ENCODE data around the gene VAV3.

GRCh38 chr1:107739201-107739600, 225.8 kb downstream of the VAV3 start:
- TF ChIP-seq MAFK (IDR thresholded peaks at IDR 0.05; ENCODE audit: low read length) (no peak), NFIC (IDR thresholded peaks at IDR 0.05) (no peak), CREBBP (IDR thresholded peaks at IDR 0.05; ENCODE audit: low read depth, low read length) (no peak), ZNF583 (CRISPR knock-in tag; IDR thresholded peaks at IDR 0.05) (no peak), DNMT1 (IDR thresholded peaks at IDR 0.05) (no peak), CEBPB (tag; IDR thresholded peaks at IDR 0.05) (no peak), EP300 (IDR thresholded peaks at IDR 0.05; ENCODE audit: low read length) (no peak), KDM4B (IDR thresholded peaks at IDR 0.05; ENCODE audit: borderline replicate concordance in 2 of 2, low read depth in 1 of 2) (no peak), SIN3B (IDR thresholded peaks at IDR 0.05; ENCODE audit: low read depth) (no peak), BACH1 (tag; IDR thresholded peaks at IDR 0.05) (no peak), THRB (CRISPR knock-in tag; conservative IDR thresholded peaks at IDR 0.05) (no peak), ELK1 (CRISPR knock-in tag; IDR thresholded peaks at IDR 0.05) (no peak)
- TF ChIP-seq, protein P1, sequence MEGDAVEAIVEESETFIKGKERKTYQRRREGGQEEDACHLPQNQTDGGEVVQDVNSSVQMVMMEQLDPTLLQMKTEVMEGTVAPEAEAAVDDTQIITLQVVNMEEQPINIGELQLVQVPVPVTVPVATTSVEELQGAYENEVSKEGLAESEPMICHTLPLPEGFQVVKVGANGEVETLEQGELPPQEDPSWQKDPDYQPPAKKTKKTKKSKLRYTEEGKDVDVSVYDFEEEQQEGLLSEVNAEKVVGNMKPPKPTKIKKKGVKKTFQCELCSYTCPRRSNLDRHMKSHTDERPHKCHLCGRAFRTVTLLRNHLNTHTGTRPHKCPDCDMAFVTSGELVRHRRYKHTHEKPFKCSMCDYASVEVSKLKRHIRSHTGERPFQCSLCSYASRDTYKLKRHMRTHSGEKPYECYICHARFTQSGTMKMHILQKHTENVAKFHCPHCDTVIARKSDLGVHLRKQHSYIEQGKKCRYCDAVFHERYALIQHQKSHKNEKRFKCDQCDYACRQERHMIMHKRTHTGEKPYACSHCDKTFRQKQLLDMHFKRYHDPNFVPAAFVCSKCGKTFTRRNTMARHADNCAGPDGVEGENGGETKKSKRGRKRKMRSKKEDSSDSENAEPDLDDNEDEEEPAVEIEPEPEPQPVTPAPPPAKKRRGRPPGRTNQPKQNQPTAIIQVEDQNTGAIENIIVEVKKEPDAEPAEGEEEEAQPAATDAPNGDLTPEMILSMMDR (IDR thresholded peaks at IDR 0.05 in 2 of 3, conservative IDR thresholded peaks at IDR 0.05 in 1 of 3; ENCODE audit: insufficient read depth in 2 of 3, low read depth in 1 of 3, low read length in 3 of 3) = no peak
- TF ChIP-seq, protein P2, sequence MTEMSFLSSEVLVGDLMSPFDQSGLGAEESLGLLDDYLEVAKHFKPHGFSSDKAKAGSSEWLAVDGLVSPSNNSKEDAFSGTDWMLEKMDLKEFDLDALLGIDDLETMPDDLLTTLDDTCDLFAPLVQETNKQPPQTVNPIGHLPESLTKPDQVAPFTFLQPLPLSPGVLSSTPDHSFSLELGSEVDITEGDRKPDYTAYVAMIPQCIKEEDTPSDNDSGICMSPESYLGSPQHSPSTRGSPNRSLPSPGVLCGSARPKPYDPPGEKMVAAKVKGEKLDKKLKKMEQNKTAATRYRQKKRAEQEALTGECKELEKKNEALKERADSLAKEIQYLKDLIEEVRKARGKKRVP (CRISPR knock-in tag; IDR thresholded peaks at IDR 0.05) = no peak
